SK-N-SH treated with all-trans-retinoic acid at 6 μM for 48 hours (cell line): ENCODE results near the gene FPGT.

Experiments
- ARNTL ChIP-seq: fragments of 450-650 bp; formaldehyde crosslinking; IDR thresholded peaks from 2 replicates; pipeline ENCODE4 v1.5.0; 2020; ENCODE audit warnings: low read depth, mild to moderate bottlenecking, moderate library complexity, borderline replicate concordance
- BACH2 ChIP-seq: fragments of 250-450 bp; sonication (Bioruptor Pico); IDR thresholded peaks from 2 replicates; pipeline ENCODE4 v1.9.0; 2021; ENCODE audit warnings: mild to moderate bottlenecking, borderline replicate concordance
- GLIS3 ChIP-seq: fragments of 250-450 bp; sonication (Bioruptor Pico); IDR thresholded peaks from 2 replicates; pipeline ENCODE4 v1.5.0; 2020; ENCODE audit warnings: mild to moderate bottlenecking, moderate library complexity
- OSR1 ChIP-seq: fragments of 250-450 bp; sonication (Bioruptor Pico); IDR thresholded peaks from 2 replicates; pipeline ENCODE4 v1.8.0; 2022; ENCODE audit warnings: moderate library complexity, mild to moderate bottlenecking, inconsistent platforms
- RARB ChIP-seq: fragments of 250-450 bp; sonication (Bioruptor Pico); IDR thresholded peaks from 2 replicates; pipeline ENCODE4 v1.8.0; 2021; ENCODE audit warnings: mild to moderate bottlenecking, moderate library complexity
- SNAI2 ChIP-seq: fragments of 250-450 bp; sonication (Bioruptor Pico); IDR thresholded peaks from 2 replicates; pipeline ENCODE4 v1.5.0; 2020; ENCODE audit warnings: mild to moderate bottlenecking, moderate library complexity
- ZC3H10 ChIP-seq: fragments of 250-450 bp; sonication (Bioruptor Pico); IDR thresholded peaks from 2 replicates; pipeline ENCODE4 v1.5.1; 2021; ENCODE audit warnings: mild to moderate bottlenecking, moderate library complexity
- ZFP3 ChIP-seq: fragments of 250-450 bp; sonication (Bioruptor Pico); IDR thresholded peaks from 2 replicates; pipeline ENCODE4 v1.5.0; 2020; ENCODE audit warnings: mild to moderate bottlenecking, moderate library complexity
- ZFP30 ChIP-seq: fragments of 450-650 bp; formaldehyde crosslinking; IDR thresholded peaks from 2 replicates; pipeline ENCODE4 v1.5.0; 2022; ENCODE audit warnings: mild to moderate bottlenecking, moderate library complexity
- ZNF565 ChIP-seq: fragments of 450-650 bp; formaldehyde crosslinking; conservative IDR thresholded peaks from 2 replicates; pipeline ENCODE4 v1.5.0; 2020; ENCODE audit warnings: low read depth, mild to moderate bottlenecking, moderate library complexity
- ZNF70 ChIP-seq: fragments of 450-650 bp; formaldehyde crosslinking; IDR thresholded peaks from 2 replicates; pipeline ENCODE4 v1.5.0; 2020; ENCODE audit warnings: mild to moderate bottlenecking, moderate library complexity
- TF ChIP-seq, protein P1 (sequence below): fragments of 250-450 bp; sonication (Bioruptor Pico); IDR thresholded peaks from 2 replicates; pipeline ENCODE4 v1.5.0; 2020; ENCODE audit warnings: mild to moderate bottlenecking, moderate library complexity
- TF ChIP-seq, protein P2 (sequence below): fragments of 250-450 bp; sonication (Bioruptor Pico); IDR thresholded peaks from 2 replicates; pipeline ENCODE4 v1.8.0; 2020; ENCODE audit warnings: mild to moderate bottlenecking, moderate library complexity, borderline replicate concordance
- TF ChIP-seq, protein P3 (sequence below): fragments of 250-450 bp; sonication (Bioruptor Pico); IDR thresholded peaks from 2 replicates; pipeline ENCODE4 v1.5.1; 2020; ENCODE audit warnings: low read depth, mild to moderate bottlenecking, moderate library complexity

DNA sequence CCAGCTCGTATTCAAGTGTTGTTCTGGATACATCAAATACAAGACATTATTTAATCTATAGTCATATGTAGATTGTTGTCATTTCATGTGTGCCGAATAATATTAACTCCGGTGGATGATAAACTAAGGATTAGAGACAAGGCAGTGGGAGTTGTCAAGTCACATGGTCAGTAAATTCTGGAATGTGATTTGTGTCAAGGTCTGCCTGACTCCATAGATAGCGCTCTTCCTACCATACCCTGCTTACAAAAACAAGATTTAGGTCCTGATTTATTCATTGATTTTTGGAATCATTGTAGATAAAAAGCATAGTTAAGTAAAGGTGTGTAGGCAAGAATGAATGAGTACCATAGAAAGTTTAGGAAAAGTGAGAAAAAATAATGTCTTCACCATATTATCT is 39.7 kb downstream of the FPGT start:
- TF ChIP-seq ZFP30 (no peak), BACH2 (CRISPR knock-in tag) (no peak), ARNTL (CRISPR knock-in tag) (no peak), ZC3H10 (no peak), ZNF70 (CRISPR knock-in tag) (no peak), ZFP3 (CRISPR knock-in tag) (no peak), RARB (no peak), GLIS3 (no peak), ZNF565 (CRISPR knock-in tag) (no peak), SNAI2 (no peak), OSR1 (no peak)
- TF ChIP-seq, protein P1, sequence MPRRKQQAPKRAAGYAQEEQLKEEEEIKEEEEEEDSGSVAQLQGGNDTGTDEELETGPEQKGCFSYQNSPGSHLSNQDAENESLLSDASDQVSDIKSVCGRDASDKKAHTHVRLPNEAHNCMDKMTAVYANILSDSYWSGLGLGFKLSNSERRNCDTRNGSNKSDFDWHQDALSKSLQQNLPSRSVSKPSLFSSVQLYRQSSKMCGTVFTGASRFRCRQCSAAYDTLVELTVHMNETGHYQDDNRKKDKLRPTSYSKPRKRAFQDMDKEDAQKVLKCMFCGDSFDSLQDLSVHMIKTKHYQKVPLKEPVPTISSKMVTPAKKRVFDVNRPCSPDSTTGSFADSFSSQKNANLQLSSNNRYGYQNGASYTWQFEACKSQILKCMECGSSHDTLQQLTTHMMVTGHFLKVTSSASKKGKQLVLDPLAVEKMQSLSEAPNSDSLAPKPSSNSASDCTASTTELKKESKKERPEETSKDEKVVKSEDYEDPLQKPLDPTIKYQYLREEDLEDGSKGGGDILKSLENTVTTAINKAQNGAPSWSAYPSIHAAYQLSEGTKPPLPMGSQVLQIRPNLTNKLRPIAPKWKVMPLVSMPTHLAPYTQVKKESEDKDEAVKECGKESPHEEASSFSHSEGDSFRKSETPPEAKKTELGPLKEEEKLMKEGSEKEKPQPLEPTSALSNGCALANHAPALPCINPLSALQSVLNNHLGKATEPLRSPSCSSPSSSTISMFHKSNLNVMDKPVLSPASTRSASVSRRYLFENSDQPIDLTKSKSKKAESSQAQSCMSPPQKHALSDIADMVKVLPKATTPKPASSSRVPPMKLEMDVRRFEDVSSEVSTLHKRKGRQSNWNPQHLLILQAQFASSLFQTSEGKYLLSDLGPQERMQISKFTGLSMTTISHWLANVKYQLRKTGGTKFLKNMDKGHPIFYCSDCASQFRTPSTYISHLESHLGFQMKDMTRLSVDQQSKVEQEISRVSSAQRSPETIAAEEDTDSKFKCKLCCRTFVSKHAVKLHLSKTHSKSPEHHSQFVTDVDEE: no peak
- TF ChIP-seq, protein P2, sequence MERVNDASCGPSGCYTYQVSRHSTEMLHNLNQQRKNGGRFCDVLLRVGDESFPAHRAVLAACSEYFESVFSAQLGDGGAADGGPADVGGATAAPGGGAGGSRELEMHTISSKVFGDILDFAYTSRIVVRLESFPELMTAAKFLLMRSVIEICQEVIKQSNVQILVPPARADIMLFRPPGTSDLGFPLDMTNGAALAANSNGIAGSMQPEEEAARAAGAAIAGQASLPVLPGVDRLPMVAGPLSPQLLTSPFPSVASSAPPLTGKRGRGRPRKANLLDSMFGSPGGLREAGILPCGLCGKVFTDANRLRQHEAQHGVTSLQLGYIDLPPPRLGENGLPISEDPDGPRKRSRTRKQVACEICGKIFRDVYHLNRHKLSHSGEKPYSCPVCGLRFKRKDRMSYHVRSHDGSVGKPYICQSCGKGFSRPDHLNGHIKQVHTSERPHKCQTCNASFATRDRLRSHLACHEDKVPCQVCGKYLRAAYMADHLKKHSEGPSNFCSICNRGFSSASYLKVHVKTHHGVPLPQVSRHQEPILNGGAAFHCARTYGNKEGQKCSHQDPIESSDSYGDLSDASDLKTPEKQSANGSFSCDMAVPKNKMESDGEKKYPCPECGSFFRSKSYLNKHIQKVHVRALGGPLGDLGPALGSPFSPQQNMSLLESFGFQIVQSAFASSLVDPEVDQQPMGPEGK: no peak
- TF ChIP-seq, protein P3, sequence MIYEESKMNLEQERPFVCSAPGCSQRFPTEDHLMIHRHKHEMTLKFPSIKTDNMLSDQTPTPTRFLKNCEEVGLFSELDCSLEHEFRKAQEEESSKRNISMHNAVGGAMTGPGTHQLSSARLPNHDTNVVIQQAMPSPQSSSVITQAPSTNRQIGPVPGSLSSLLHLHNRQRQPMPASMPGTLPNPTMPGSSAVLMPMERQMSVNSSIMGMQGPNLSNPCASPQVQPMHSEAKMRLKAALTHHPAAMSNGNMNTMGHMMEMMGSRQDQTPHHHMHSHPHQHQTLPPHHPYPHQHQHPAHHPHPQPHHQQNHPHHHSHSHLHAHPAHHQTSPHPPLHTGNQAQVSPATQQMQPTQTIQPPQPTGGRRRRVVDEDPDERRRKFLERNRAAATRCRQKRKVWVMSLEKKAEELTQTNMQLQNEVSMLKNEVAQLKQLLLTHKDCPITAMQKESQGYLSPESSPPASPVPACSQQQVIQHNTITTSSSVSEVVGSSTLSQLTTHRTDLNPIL (CRISPR knock-in tag): no peak
